HCT116 (cell line): ENCODE measurements around the gene NFIC. TPM values are rescaled to one million over a fixed set of nuclear protein-coding genes. Genes with fewer than 3 reads are reported as not detected.

ENCODE experiments used
- ATAC-seq: fragments of 200-7000 bp; cut with Tn5 transposase; 2 replicates; pipeline ENCODE4 v1.9.1; 2020; ENCODE audit warnings: mild to moderate bottlenecking, moderate library complexity
- BruUV-seq: library from RNA; stranded (reverse); fragments of 400-500 nt; replicated peaks from 2 replicates; lab custom pipeline; 2021; lab: Mats Ljungman, UMichigan
- CTCF ChIA-PET: fragments of 300-600 bp; sonication (Branson Sonifier 250); formaldehyde crosslinking; loops from one replicate; lab custom pipeline; 2021; ENCODE audit warnings: antibody characterized with exemption; lab: Charles Lee
- POLR2A ChIA-PET: fragments of 300-600, 350-600 bp; sonication (Branson Sonifier 250); formaldehyde crosslinking; loops from one replicate; lab custom pipeline; 2021; ENCODE audit warnings: antibody characterized with exemption; lab: Charles Lee
- RAD21 ChIA-PET, 2 experiments: fragments of 300-600 bp; sonication (Branson Sonifier 250); formaldehyde crosslinking; loops; one replicate each; lab custom pipeline; 2023; ENCODE audit warnings: low total read pairs in 2 of 2; ENCODE audit not compliant: uncharacterized antibody in 2 of 2, unreplicated experiment in 2 of 2, low non-redundant PET in 1 of 2; lab: Charles Lee
- DNase-seq: peaks from one replicate; pipeline ENCODE4 v3.0.0-alpha.2; 2010; ENCODE audit warnings: low read depth, low spot score
- H2AFZ ChIP-seq: fragments of 200-600 bp; shearing (Covaris generic), sonication (generic); 2 replicates; pipeline ENCODE4 v1.6.1; 2017; ENCODE audit warnings: low read depth, mixed run types, mixed read lengths, antibody characterized with exemption, low read length; ENCODE audit not compliant: poor library complexity, severe bottlenecking
- H3K27ac ChIP-seq: 2 replicates; pipeline ENCODE4 v1.5.1; 2012; ENCODE audit warnings: low read depth, low read length
- H3K27me3 ChIP-seq: fragments of 200-600 bp; sonication (generic); 2 replicates; pipeline ENCODE4 v1.6.1; 2016; ENCODE audit warnings: mixed run types, low read length, mixed read lengths; ENCODE audit not compliant: insufficient read depth
- H3K36me3 ChIP-seq, 2 experiments: fragments of 200-500 bp in 1 of 2; fragments of 200-600 bp in 1 of 2; sonication (Bioruptor generic) in 1 of 2; sonication (generic) in 1 of 2; 2 replicates each; pipeline versions ENCODE4 v1.5.1 to v1.6.1; 2014 to 2016; ENCODE audit warnings: low read length in 2 of 2, inconsistent platforms in 1 of 2, mixed read lengths in 1 of 2, mixed run types in 1 of 2; ENCODE audit not compliant: insufficient read depth in 2 of 2, control insufficient read depth in 1 of 2
- H3K4me1 ChIP-seq, 2 experiments: fragments of 200-600 bp in 1 of 2; sonication (generic) in 1 of 2; 2 replicates each; pipeline versions ENCODE4 v1.5.1 to v1.6.1; 2012 to 2017; ENCODE audit warnings: low read length in 2 of 2, inconsistent platforms in 1 of 2, mild to moderate bottlenecking in 1 of 2, mixed read lengths in 1 of 2, mixed run types in 1 of 2, moderate library complexity in 1 of 2; ENCODE audit not compliant: insufficient read depth in 2 of 2, control insufficient read depth in 1 of 2
- H3K4me2 ChIP-seq: fragments of 200-600 bp; sonication (generic); 2 replicates; pipeline ENCODE4 v1.6.1; 2017; ENCODE audit warnings: mixed run types, low read length, mixed read lengths
- H3K4me3 ChIP-seq, 2 experiments: fragments of 200-600 bp in 1 of 2; sonication (generic) in 1 of 2; replicated peaks in 1 of 2; 2 replicates each; pipeline ENCODE4 v1.5.1; 2011 to 2016; ENCODE audit warnings: low read length in 2 of 2, control low read depth in 1 of 2, low read depth in 1 of 2, mild to moderate bottlenecking in 1 of 2, mixed read lengths in 1 of 2, mixed run types in 1 of 2
- H3K79me2 ChIP-seq: fragments of 200-600 bp; sonication (generic); 2 replicates; pipeline ENCODE4 v1.6.1; 2017; ENCODE audit warnings: mild to moderate bottlenecking, mixed run types, low read length, moderate library complexity, mixed read lengths; ENCODE audit not compliant: insufficient read depth
- H3K9ac ChIP-seq: fragments of 200-600 bp; sonication (generic); 2 replicates; pipeline ENCODE4 v1.6.1; 2016; ENCODE audit warnings: low read length, mixed read lengths
- H3K9me2 ChIP-seq: fragments of 200-600 bp; sonication (generic), shearing (Covaris generic); 2 replicates; pipeline ENCODE4 v1.6.1; 2017; ENCODE audit warnings: mixed run types, mild to moderate bottlenecking, moderate library complexity; ENCODE audit not compliant: insufficient read depth
- H3K9me3 ChIP-seq, 2 experiments: fragments of 200-500 bp in 1 of 2; fragments of 200-600 bp in 1 of 2; sonication (Bioruptor generic) in 1 of 2; sonication (generic) in 1 of 2; 2 replicates each; pipeline ENCODE4 v1.6.1; 2014 to 2017; ENCODE audit warnings: low read length in 2 of 2, mixed read lengths in 2 of 2, inconsistent platforms in 1 of 2, low read depth in 1 of 2, mild to moderate bottlenecking in 1 of 2, mixed run types in 1 of 2, moderate library complexity in 1 of 2; ENCODE audit not compliant: control insufficient read depth in 1 of 2, insufficient read depth in 1 of 2
- H4K20me1 ChIP-seq: fragments of 200-600 bp; sonication (generic), shearing (Covaris generic); 2 replicates; pipeline ENCODE4 v1.6.1; 2017; ENCODE audit warnings: mixed run types, mild to moderate bottlenecking, moderate library complexity; ENCODE audit not compliant: insufficient read depth
- CBX3 ChIP-seq: IDR thresholded peaks from 2 replicates; pipeline ENCODE4 v1.6.1; 2012; ENCODE audit warnings: low read depth
- ELF1 ChIP-seq: IDR thresholded peaks from 2 replicates; pipeline ENCODE4 v1.6.1; 2012; ENCODE audit warnings: low read depth, borderline replicate concordance
- EZH2phosphoT487 ChIP-seq: fragments of 200-600 bp; IDR thresholded peaks from 2 replicates; pipeline ENCODE4 v1.6.1; 2018; ENCODE audit warnings: antibody characterized with exemption, borderline replicate concordance
- JUND ChIP-seq: IDR thresholded peaks from 2 replicates; pipeline ENCODE4 v1.6.1; 2012
- POLR2A ChIP-seq: IDR thresholded peaks from 2 replicates; pipeline ENCODE4 v1.7.0; 2011; ENCODE audit warnings: borderline replicate concordance; ENCODE audit not compliant: insufficient read depth, insufficient read length; ENCODE audit errors: extremely low read depth
- intact Hi-C: fragments of 100-400 bp; cut with micrococcal nuclease; formaldehyde crosslinking; loops from 2 replicates; pipeline ENCODE4 v1.10.0; 2022
- total RNA-seq: library from RNA; stranded (reverse); gene quantifications from one replicate; pipeline ENCODE4 v1.2.1, GENCODE V29; 2021; ENCODE audit not compliant: unreplicated experiment
- TF ChIP-seq, protein P1 (sequence below): IDR thresholded peaks from 2 replicates; pipeline ENCODE4 v1.6.1; 2012; ENCODE audit warnings: low read depth
- TF ChIP-seq, protein P2 (sequence below): IDR thresholded peaks from 2 replicates; pipeline ENCODE4 v1.6.1; 2011; ENCODE audit warnings: mild to moderate bottlenecking, low read length, moderate library complexity; ENCODE audit not compliant: insufficient replicate concordance; ENCODE audit errors: extremely low read depth

Gene NFIC
- total RNA-seq, 1 experiment from 2014 or later: 116 TPM

DNA sequence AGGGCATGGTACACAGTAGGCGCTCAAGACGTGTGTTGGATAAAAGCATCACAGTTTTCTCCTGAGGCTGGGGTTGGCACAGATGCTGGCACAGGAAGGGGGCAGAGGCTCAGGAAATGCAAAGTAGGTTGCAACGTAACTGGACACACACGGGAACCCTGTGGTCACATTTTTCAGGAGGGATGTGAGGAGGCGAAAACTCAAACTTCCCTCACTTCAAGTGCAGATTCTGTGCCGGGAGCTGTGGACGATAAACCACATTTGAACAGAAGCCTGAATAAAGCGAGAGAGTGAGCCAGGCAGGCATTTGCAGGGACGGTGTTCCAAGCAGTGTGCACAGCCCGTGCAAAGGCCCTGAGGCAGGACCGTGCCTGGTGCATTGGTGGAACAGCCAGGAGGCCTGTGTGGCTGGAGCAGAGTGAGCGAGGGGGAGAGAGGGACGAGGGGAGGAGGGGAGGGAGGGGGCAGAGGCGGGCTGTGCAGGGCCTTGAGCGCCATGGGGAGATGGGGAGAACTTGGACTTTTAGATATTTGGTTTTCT is 40.3 kb downstream of the NFIC start:
- DNase-seq (no peak), ATAC-seq (no peak)
- no peaks in the 10 kb centered on the region for H4K20me1 ChIP-seq
- no peak for TF ChIP-seq POLR2A
- no peak for TF ChIP-seq CBX3
- no peak for TF ChIP-seq ELF1
- TF ChIP-seq, protein P1, sequence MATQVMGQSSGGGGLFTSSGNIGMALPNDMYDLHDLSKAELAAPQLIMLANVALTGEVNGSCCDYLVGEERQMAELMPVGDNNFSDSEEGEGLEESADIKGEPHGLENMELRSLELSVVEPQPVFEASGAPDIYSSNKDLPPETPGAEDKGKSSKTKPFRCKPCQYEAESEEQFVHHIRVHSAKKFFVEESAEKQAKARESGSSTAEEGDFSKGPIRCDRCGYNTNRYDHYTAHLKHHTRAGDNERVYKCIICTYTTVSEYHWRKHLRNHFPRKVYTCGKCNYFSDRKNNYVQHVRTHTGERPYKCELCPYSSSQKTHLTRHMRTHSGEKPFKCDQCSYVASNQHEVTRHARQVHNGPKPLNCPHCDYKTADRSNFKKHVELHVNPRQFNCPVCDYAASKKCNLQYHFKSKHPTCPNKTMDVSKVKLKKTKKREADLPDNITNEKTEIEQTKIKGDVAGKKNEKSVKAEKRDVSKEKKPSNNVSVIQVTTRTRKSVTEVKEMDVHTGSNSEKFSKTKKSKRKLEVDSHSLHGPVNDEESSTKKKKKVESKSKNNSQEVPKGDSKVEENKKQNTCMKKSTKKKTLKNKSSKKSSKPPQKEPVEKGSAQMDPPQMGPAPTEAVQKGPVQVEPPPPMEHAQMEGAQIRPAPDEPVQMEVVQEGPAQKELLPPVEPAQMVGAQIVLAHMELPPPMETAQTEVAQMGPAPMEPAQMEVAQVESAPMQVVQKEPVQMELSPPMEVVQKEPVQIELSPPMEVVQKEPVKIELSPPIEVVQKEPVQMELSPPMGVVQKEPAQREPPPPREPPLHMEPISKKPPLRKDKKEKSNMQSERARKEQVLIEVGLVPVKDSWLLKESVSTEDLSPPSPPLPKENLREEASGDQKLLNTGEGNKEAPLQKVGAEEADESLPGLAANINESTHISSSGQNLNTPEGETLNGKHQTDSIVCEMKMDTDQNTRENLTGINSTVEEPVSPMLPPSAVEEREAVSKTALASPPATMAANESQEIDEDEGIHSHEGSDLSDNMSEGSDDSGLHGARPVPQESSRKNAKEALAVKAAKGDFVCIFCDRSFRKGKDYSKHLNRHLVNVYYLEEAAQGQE: no peak
- TF ChIP-seq, protein P2, sequence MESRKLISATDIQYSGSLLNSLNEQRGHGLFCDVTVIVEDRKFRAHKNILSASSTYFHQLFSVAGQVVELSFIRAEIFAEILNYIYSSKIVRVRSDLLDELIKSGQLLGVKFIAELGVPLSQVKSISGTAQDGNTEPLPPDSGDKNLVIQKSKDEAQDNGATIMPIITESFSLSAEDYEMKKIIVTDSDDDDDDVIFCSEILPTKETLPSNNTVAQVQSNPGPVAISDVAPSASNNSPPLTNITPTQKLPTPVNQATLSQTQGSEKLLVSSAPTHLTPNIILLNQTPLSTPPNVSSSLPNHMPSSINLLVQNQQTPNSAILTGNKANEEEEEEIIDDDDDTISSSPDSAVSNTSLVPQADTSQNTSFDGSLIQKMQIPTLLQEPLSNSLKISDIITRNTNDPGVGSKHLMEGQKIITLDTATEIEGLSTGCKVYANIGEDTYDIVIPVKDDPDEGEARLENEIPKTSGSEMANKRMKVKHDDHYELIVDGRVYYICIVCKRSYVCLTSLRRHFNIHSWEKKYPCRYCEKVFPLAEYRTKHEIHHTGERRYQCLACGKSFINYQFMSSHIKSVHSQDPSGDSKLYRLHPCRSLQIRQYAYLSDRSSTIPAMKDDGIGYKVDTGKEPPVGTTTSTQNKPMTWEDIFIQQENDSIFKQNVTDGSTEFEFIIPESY: no peak
- no peak for TF ChIP-seq JUND
- no peak for TF ChIP-seq EZH2phosphoT487
- intact Hi-C loops: no loop called here
- ChIA-PET RAD21 (no interaction called here), POLR2A (no interaction called here), CTCF (no interaction called here)
- no peaks in the 10 kb centered on the region for H3K9me2 ChIP-seq
- no peak overlapping the region for H3K4me3 ChIP-seq
- no peaks in the 10 kb centered on the region for H3K27me3 ChIP-seq
- BruUV-seq: no TSS peak
- no peak overlapping the region for H3K27ac ChIP-seq
- H3K79me2 ChIP-seq: peaks cover 90% of the 10 kb centered on the region
- no peak overlapping the region for H3K4me2 ChIP-seq
- no peak overlapping the region for H2AFZ ChIP-seq
- no peaks in the 10 kb centered on the region for H3K4me1 ChIP-seq
- H3K9ac ChIP-seq: no peak overlapping the region
- peaks cover 0 to 15% of the 10 kb centered on the region in 2 experiments; a peak in 2 of 4 replicates for H3K36me3 ChIP-seq
- no peaks in the 10 kb centered on the region for H3K9me3 ChIP-seq
